Glutamatergic neuron (in vitro differentiated cells): Measurements from ENCODE around the gene MAP3K12. TPM values are rescaled to one million over a fixed set of nuclear protein-coding genes. Genes with fewer than 3 reads are reported as not detected.

Experiments
- DNase-seq: peaks from one replicate; pipeline ENCODE4 v3.0.0; 2022
- H3K27ac Mint-ChIP-seq: one replicate; pipeline ENCODE4 v1.8.0; 2020; ENCODE audit warnings: mild to moderate bottlenecking, mixed read lengths, inconsistent platforms; ENCODE audit not compliant: unreplicated experiment
- H3K27me3 Mint-ChIP-seq: one replicate; pipeline ENCODE4 v1.8.0; 2020; ENCODE audit warnings: mild to moderate bottlenecking, moderate library complexity, mixed read lengths, inconsistent platforms; ENCODE audit not compliant: unreplicated experiment
- H3K36me3 Mint-ChIP-seq: one replicate; pipeline ENCODE4 v1.8.0; 2020; ENCODE audit warnings: mild to moderate bottlenecking, mixed read lengths, inconsistent platforms; ENCODE audit not compliant: unreplicated experiment
- H3K4me1 Mint-ChIP-seq: one replicate; pipeline ENCODE4 v1.8.0; 2020; ENCODE audit warnings: mild to moderate bottlenecking, low read depth, mixed read lengths, inconsistent platforms; ENCODE audit not compliant: unreplicated experiment
- H3K4me3 Mint-ChIP-seq: one replicate; pipeline ENCODE4 v1.8.0; 2020; ENCODE audit warnings: mild to moderate bottlenecking, mixed read lengths, inconsistent platforms; ENCODE audit not compliant: unreplicated experiment
- H3K9me3 Mint-ChIP-seq: one replicate; pipeline ENCODE4 v1.8.0; 2020; ENCODE audit warnings: mild to moderate bottlenecking, moderate library complexity, mixed read lengths, inconsistent platforms; ENCODE audit not compliant: unreplicated experiment
- CTCF ChIP-seq: fragments of 200-600 bp; sonication (generic); IDR thresholded peaks from one replicate; pipeline ENCODE4 v1.5.0; 2021; ENCODE audit not compliant: partially characterized antibody, unreplicated experiment
- total RNA-seq: library from RNA; stranded (reverse); fragmentation: NEBNext Ultra II Directional; extraction: Animal tissue kit (Norgen Biotek cat#: 25700); gene quantifications from one replicate; pipeline ENCODE4 v1.2.1, GENCODE V29; 2021; ENCODE audit not compliant: unreplicated experiment

The MAP3K12 gene
- total RNA-seq, 1 donor from 2014 or later, result 94.2 TPM

- DNase-seq, result peak; percentile 93
- H3K36me3 Mint-ChIP-seq, result peaks cover 2% of the 10 kb centered on the region
- peak; percentile 93 for TF ChIP-seq CTCF
- H3K27ac Mint-ChIP-seq, result peak overlapping the region; percentile 62
- no peak overlapping the region for H3K4me3 Mint-ChIP-seq
- peaks cover 3% of the 10 kb centered on the region for H3K9me3 Mint-ChIP-seq
- peaks cover 2% of the 10 kb centered on the region for H3K27me3 Mint-ChIP-seq
- peaks cover 9% of the 10 kb centered on the region for H3K4me1 Mint-ChIP-seq
Measured at GRCh38 chr12:53508534-53509170, 9.4 kb upstream of the MAP3K12 start.

GRCh38 chr12:53507603-53507885, 8.3 kb upstream of the MAP3K12 start:
- Mint-ChIP-seq H3K27ac (no peak overlapping the region), H3K9me3 (peaks cover 3% of the 10 kb centered on the region), H3K36me3 (no peaks in the 10 kb centered on the region), H3K4me3 (peak overlapping the region; percentile 55), H3K4me1 (peaks cover 9% of the 10 kb centered on the region), H3K27me3 (peaks cover 2% of the 10 kb centered on the region)
- no peak for DNase-seq
- no peak for TF ChIP-seq CTCF

GRCh38 chr12:53506881-53507602, 7.8 kb upstream of the MAP3K12 start, which contains the start of gene NPFF:
Gene NPFF (minus strand): TSS chr12:53507484. CDS start chr12:53507474, 10 bp downstream.
- peak within 1 kb of the TSS; percentile 59 for H3K27ac Mint-ChIP-seq
- DNase-seq, result no peak
- H3K4me1 Mint-ChIP-seq, result peaks cover 10% of the 10 kb centered on the region
- peaks cover 3% of the 10 kb centered on the region for H3K9me3 Mint-ChIP-seq
- H3K27me3 Mint-ChIP-seq, result peaks cover 2% of the 10 kb centered on the region
- no peaks in the 10 kb centered on the region for H3K36me3 Mint-ChIP-seq
- H3K4me3 Mint-ChIP-seq, result peak within 1 kb of the TSS; percentile 55
- TF ChIP-seq CTCF, result no peak

- H3K4me3 Mint-ChIP-seq, result no peak overlapping the region
- peaks cover 12% of the 10 kb centered on the region for H3K4me1 Mint-ChIP-seq
- H3K9me3 Mint-ChIP-seq, result peaks cover 3% of the 10 kb centered on the region
- no peak overlapping the region for H3K27ac Mint-ChIP-seq
- H3K27me3 Mint-ChIP-seq, result peaks cover 6% of the 10 kb centered on the region
- TF ChIP-seq CTCF, result no peak
- H3K36me3 Mint-ChIP-seq, result no peaks in the 10 kb centered on the region
- DNase-seq, result no peak
Measured at GRCh38 chr12:53506450-53506785, 7.2 kb upstream of the MAP3K12 start.
